ENCODE results near the gene PLEKHM1. TPM values are rescaled to one million over a fixed set of nuclear protein-coding genes. Genes with fewer than 3 reads are reported as not detected.
A peak's percentile ranks its signal among the peaks of the same experiment; 100 is the strongest.

Gene PLEKHM1
- total RNA-seq, 1 donor from 2014 or later: 41.9 TPM

DNA sequence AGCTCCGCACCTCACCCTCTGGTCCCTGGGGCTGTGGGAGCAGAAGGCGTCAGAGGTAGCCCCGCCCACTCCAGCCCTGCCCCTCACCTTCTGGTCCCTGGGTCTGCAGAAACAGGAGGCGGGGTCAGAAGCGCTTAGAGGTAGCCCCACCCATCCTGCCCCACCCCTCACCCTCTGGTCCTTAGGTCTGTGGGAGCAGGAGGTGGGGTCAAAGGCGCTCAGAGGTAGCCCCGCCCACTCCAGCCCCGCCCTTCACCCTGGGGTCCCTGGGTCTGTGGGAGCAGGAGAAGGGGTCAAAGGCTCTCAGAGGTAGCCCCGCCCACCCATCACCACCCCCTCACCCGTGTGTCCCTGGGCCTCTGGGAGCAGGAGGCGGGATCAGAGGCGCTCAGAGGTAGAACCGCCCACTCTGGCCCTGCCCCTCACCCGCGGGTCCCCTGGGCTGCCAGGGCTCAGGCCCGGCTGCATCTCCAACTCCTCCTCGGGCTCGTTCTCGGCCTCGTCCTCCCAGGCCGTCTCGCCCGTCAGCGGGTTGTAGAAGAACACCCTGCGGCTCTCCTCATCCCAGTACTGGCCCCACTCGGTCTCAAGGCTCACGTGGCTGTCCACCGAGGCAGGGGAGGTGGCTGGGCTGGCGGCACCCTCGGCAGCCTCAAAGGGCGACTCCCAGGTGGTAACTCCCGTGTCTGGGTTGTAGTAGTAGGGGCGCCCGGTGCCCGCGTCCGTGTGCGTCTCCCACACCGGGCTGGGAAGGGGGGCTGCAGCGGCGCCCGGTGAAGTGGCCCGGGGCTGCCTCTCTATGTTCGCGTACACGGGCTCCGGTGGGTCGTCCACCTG, 85.1 kb downstream of the PLEKHM1 start:
- Histone ChIP-seq H3K79me2 (ENCODE audit: insufficient read depth, low read length) (no peaks in the 10 kb centered on the region), H3K4me3 (ENCODE audit: insufficient read depth, low read depth, low read length) (peak overlapping the region; percentile 37), H2AFZ (ENCODE audit: low read depth, low read length) (peak overlapping the region; percentile 90), H4K20me1 (ENCODE audit: insufficient read depth, low read length) (no peaks in the 10 kb centered on the region), H3K27ac (ENCODE audit: low read depth, low read length) (no peak overlapping the region), H3K4me1 (ENCODE audit: insufficient read depth, low read length) (no peaks in the 10 kb centered on the region), H3K27me3 (ENCODE audit: insufficient read depth, low read length) (no peaks in the 10 kb centered on the region), H3K9ac (ENCODE audit: low read length) (no peak overlapping the region), H3K36me3 (ENCODE audit: insufficient read depth, low read length) (no peaks in the 10 kb centered on the region), H3K9me3 (ENCODE audit: insufficient read depth, low read depth, low read length) (no peaks in the 10 kb centered on the region), H3K4me2 (ENCODE audit: low read length) (peak overlapping the region; percentile 84)
- FAIRE-seq (no peak), DNase-seq (ENCODE audit: low read depth) (no peak)
- TF ChIP-seq EZH2 (IDR thresholded peaks at IDR 0.05; ENCODE audit: insufficient read depth, low read length): no peak
- TF ChIP-seq, protein P1, sequence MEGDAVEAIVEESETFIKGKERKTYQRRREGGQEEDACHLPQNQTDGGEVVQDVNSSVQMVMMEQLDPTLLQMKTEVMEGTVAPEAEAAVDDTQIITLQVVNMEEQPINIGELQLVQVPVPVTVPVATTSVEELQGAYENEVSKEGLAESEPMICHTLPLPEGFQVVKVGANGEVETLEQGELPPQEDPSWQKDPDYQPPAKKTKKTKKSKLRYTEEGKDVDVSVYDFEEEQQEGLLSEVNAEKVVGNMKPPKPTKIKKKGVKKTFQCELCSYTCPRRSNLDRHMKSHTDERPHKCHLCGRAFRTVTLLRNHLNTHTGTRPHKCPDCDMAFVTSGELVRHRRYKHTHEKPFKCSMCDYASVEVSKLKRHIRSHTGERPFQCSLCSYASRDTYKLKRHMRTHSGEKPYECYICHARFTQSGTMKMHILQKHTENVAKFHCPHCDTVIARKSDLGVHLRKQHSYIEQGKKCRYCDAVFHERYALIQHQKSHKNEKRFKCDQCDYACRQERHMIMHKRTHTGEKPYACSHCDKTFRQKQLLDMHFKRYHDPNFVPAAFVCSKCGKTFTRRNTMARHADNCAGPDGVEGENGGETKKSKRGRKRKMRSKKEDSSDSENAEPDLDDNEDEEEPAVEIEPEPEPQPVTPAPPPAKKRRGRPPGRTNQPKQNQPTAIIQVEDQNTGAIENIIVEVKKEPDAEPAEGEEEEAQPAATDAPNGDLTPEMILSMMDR (IDR thresholded peaks at IDR 0.05; ENCODE audit: insufficient read depth, low read depth, low read length): no peak
- Mint-ChIP-seq H3K4me1 (ENCODE audit: low read depth, unreplicated experiment) (peaks cover 9% of the 10 kb centered on the region), H3K27me3 (ENCODE audit: low read depth, unreplicated experiment) (peaks cover 3% of the 10 kb centered on the region), H3K27ac (ENCODE audit: unreplicated experiment) (no peak overlapping the region), H3K9me3 (ENCODE audit: unreplicated experiment) (no peaks in the 10 kb centered on the region), H3K36me3 (ENCODE audit: low read depth, unreplicated experiment) (peaks cover 8% of the 10 kb centered on the region), H3K4me3 (ENCODE audit: unreplicated experiment) (no peak overlapping the region)

DNA sequence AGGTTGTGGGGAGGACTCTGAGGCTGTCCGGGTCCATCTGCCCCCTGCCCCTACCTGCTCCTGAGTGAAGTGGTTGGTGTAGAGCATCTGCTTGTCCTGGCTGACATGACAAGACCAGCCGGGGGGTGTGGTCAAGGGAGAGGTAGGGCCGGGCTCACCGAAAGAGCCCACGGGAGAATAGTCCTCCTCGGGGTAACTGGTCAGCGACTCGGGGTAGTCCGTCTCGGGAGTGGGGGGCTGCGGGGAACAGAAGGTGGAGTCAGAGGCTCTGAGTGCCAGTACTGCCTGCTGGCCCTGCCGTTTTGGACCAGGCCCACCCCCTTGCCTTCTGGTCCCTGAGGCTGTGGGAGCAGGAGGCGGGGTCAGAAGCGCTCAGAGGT, 85.7 kb downstream of the PLEKHM1 start:
- no peak overlapping the region for H3K9ac ChIP-seq (ENCODE audit: low read length)
- H3K4me2 ChIP-seq (ENCODE audit: low read length): peak overlapping the region; percentile 84
- H4K20me1 ChIP-seq (ENCODE audit: insufficient read depth, low read length): no peaks in the 10 kb centered on the region
- H3K9me3 ChIP-seq (ENCODE audit: insufficient read depth, low read depth, low read length): no peaks in the 10 kb centered on the region
- no peak overlapping the region for H3K27ac ChIP-seq (ENCODE audit: low read depth, low read length)
- no peaks in the 10 kb centered on the region for H3K4me1 ChIP-seq (ENCODE audit: insufficient read depth, low read length)
- peaks cover 3% of the 10 kb centered on the region for H3K27me3 Mint-ChIP-seq (ENCODE audit: low read depth, unreplicated experiment)
- FAIRE-seq: no peak
- no peak for TF ChIP-seq EZH2 (IDR thresholded peaks at IDR 0.05; ENCODE audit: insufficient read depth, low read length)
- TF ChIP-seq, protein P1 (IDR thresholded peaks at IDR 0.05; ENCODE audit: insufficient read depth, low read depth, low read length): no peak
- no peak for DNase-seq (ENCODE audit: low read depth)
- H3K9me3 Mint-ChIP-seq (ENCODE audit: unreplicated experiment): no peaks in the 10 kb centered on the region
- peaks cover 9% of the 10 kb centered on the region for H3K4me1 Mint-ChIP-seq (ENCODE audit: low read depth, unreplicated experiment)
- no peaks in the 10 kb centered on the region for H3K27me3 ChIP-seq (ENCODE audit: insufficient read depth, low read length)
- no peaks in the 10 kb centered on the region for H3K79me2 ChIP-seq (ENCODE audit: insufficient read depth, low read length)
- H3K4me3 ChIP-seq (ENCODE audit: insufficient read depth, low read depth, low read length): no peak overlapping the region
- H3K36me3 ChIP-seq (ENCODE audit: insufficient read depth, low read length): no peaks in the 10 kb centered on the region
- H3K27ac Mint-ChIP-seq (ENCODE audit: unreplicated experiment): no peak overlapping the region
- H3K4me3 Mint-ChIP-seq (ENCODE audit: unreplicated experiment): no peak overlapping the region
- no peak overlapping the region for H2AFZ ChIP-seq (ENCODE audit: low read depth, low read length)
- H3K36me3 Mint-ChIP-seq (ENCODE audit: low read depth, unreplicated experiment): peaks cover 8% of the 10 kb centered on the region

DNA sequence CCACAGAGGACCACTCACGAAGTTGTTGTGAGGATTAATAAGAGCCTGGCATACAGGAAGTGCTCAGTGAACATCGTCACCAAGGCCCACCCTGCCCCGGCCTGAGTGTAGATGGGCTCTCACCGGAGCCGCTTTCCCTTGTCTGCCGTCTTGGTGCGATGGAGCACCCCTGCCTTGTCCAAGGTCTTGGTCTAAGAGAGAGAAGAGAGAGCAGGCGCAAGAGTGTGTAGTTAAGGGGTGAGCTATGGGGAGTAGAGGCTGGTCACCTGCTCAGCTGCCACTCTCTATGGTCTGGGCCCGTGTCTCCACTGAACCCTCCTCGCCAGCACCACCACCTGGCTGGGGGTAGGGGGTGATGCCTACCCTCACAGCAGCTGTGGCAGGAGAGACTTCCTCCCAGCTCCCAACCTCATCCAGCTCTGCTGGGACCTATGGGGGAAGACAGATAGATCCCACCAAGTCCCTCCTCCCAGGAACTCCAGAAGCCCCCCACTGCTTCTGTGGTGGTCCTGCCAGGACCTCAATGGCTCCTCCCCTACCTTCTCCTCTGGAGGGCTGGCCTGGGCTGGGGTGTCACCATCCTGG, 86.5 kb downstream of the PLEKHM1 start:
- H3K27me3 ChIP-seq (ENCODE audit: insufficient read depth, low read length): no peaks in the 10 kb centered on the region
- no peaks in the 10 kb centered on the region for H4K20me1 ChIP-seq (ENCODE audit: insufficient read depth, low read length)

More for the DNA sequence above, 86.5 kb downstream of the PLEKHM1 start:
- Histone ChIP-seq H3K4me3 (ENCODE audit: insufficient read depth, low read depth, low read length) (no peak overlapping the region), H3K4me2 (ENCODE audit: low read length) (no peak overlapping the region), H3K9me3 (ENCODE audit: insufficient read depth, low read depth, low read length) (no peaks in the 10 kb centered on the region), H2AFZ (ENCODE audit: low read depth, low read length) (no peak overlapping the region), H3K4me1 (ENCODE audit: insufficient read depth, low read length) (no peaks in the 10 kb centered on the region), H3K79me2 (ENCODE audit: insufficient read depth, low read length) (no peaks in the 10 kb centered on the region), H3K9ac (ENCODE audit: low read length) (no peak overlapping the region), H3K27ac (ENCODE audit: low read depth, low read length) (no peak overlapping the region), H3K36me3 (ENCODE audit: insufficient read depth, low read length) (no peaks in the 10 kb centered on the region)
- DNase-seq (ENCODE audit: low read depth) (no peak), FAIRE-seq (no peak)
- no peak for TF ChIP-seq EZH2 (IDR thresholded peaks at IDR 0.05; ENCODE audit: insufficient read depth, low read length)
- TF ChIP-seq, protein P1 (IDR thresholded peaks at IDR 0.05; ENCODE audit: insufficient read depth, low read depth, low read length): no peak
- Mint-ChIP-seq H3K4me3 (ENCODE audit: unreplicated experiment) (no peak overlapping the region), H3K27me3 (ENCODE audit: low read depth, unreplicated experiment) (peaks cover 6% of the 10 kb centered on the region), H3K27ac (ENCODE audit: unreplicated experiment) (no peak overlapping the region), H3K36me3 (ENCODE audit: low read depth, unreplicated experiment) (peaks cover 8% of the 10 kb centered on the region), H3K9me3 (ENCODE audit: unreplicated experiment) (no peaks in the 10 kb centered on the region), H3K4me1 (ENCODE audit: low read depth, unreplicated experiment) (peaks cover 6% of the 10 kb centered on the region)
